ENCODE results near the gene GFOD2.

Gene GFOD2

GRCh38 chr16:67666032-67666551, 53.0 kb downstream of the GFOD2 start:
- Histone ChIP-seq H3K9ac (ENCODE audit: low read depth, low read length) (peak overlapping the region; percentile 79), H3K36me3 (ENCODE audit: insufficient read depth, low read length) (no peaks in the 10 kb centered on the region), H3K4me1 (ENCODE audit: insufficient read depth, low read length) (no peaks in the 10 kb centered on the region; the same call in 1 of the 2 replicates), H3K9me3 (ENCODE audit: control insufficient read depth, insufficient read depth, low read length) (no peaks in the 10 kb centered on the region)

DNA sequence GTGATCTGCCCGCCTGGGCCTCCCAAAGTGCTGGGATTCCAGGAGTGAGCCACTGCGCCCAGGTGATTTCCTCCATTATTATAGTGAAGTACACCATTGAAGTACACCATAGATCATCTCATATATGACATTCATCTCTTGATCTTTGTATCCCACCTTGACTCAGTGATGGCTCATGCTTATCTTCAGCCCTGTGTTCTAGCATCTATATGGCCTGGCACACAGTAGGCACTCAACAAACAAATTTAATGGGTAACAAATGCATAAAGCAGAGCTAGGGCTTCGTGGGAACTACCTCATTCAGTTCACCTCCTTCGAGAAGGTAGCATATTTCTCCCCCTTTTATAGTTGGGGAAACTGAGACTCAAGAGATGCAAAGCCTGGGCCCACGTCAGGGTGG, 53.5 kb downstream of the GFOD2 start:
- H3K9ac ChIP-seq (ENCODE audit: low read depth, low read length): peak overlapping the region; percentile 79
- H3K36me3 ChIP-seq (ENCODE audit: insufficient read depth, low read length): no peaks in the 10 kb centered on the region
- no peaks in the 10 kb centered on the region for H3K9me3 ChIP-seq (ENCODE audit: control insufficient read depth, insufficient read depth, low read length)
- H3K4me1 ChIP-seq (ENCODE audit: insufficient read depth, low read length): no peaks in the 10 kb centered on the region; the same call in 1 of the 2 replicates

- no peaks in the 10 kb centered on the region for H3K9me3 ChIP-seq (ENCODE audit: control insufficient read depth, insufficient read depth, low read length)
- no peak overlapping the region for H3K9ac ChIP-seq (ENCODE audit: low read depth, low read length)
- H3K36me3 ChIP-seq (ENCODE audit: insufficient read depth, low read length): no peaks in the 10 kb centered on the region
- H3K4me1 ChIP-seq (ENCODE audit: insufficient read depth, low read length): no peaks in the 10 kb centered on the region; the same call in 1 of the 2 replicates
These were observed 54.2 kb downstream of the GFOD2 start for GRCh38 chr16:67664871-67665270.

GRCh38 chr16:67664258-67664657, 54.9 kb downstream of the GFOD2 start:
- no peaks in the 10 kb centered on the region; the same call in 1 of the 2 replicates for H3K4me1 ChIP-seq (ENCODE audit: insufficient read depth, low read length)
- H3K9ac ChIP-seq (ENCODE audit: low read depth, low read length): no peak overlapping the region
- no peaks in the 10 kb centered on the region for H3K36me3 ChIP-seq (ENCODE audit: insufficient read depth, low read length)
- no peaks in the 10 kb centered on the region for H3K9me3 ChIP-seq (ENCODE audit: control insufficient read depth, insufficient read depth, low read length)

DNA sequence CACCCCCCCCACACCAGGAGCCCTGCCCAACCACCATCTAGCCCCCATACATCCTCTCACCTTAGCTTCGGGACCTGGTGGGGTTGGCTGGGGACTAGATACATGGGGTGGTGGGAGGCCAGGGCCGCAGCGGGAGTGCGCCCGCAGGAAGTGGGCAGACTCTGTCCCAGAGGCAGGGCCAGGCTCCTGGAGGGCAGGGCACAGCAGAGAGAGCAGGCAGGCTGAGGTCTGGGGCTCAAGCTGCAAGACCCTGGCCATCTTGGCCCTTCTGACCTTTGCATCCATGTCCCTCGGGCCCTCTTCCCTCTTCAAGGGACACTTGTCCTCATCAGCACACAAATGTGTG, 55.3 kb downstream of the GFOD2 start:
- Histone ChIP-seq H3K9me3 (ENCODE audit: control insufficient read depth, insufficient read depth, low read length) (no peaks in the 10 kb centered on the region), H3K4me1 (ENCODE audit: insufficient read depth, low read length) (no peaks in the 10 kb centered on the region; the same call in 1 of the 2 replicates)

DNA sequence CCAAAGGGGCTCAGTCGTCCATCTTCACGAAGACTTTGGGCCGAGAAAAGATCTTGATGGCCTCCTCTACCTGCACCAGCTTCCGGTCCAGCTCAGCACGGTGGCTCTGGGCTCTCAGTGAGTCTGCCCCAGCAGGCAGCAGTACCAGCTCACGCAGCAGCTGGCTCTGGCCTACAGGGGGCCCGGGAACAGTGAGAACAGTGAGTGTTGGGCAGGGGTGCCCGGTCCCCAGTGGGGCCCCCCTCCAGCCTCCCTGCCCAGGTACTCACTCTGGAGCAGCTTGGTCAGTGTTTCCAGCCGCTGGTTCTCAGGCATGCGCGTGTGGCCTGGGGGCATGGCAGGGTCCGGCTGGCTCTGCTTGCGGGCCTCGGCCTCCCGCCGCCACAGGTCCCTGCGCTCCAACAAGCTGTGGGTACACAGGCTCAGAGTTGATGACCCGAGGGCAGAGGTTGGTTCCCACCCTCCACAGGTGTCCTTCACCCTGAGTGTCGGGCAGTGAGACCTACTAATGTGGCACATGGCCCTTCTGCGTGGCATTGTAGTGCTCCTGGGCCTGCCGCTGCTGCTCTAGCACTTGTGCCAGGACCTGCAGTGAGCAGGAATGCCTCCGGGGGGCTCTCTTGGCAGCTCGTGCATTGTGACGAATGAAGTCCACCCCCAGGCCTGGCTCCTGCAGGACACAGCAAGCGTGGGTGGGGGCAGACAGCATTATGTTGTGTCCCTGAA, 55.8 kb downstream of the GFOD2 start:
- H3K4me1 ChIP-seq (ENCODE audit: insufficient read depth, low read length): no peaks in the 10 kb centered on the region; the same call in 1 of the 2 replicates
- H3K36me3 ChIP-seq (ENCODE audit: insufficient read depth, low read length): no peaks in the 10 kb centered on the region
- no peaks in the 10 kb centered on the region for H3K9me3 ChIP-seq (ENCODE audit: control insufficient read depth, insufficient read depth, low read length)
- H3K9ac ChIP-seq (ENCODE audit: low read depth, low read length): no peak overlapping the region

More for the DNA sequence above, 55.3 kb downstream of the GFOD2 start:
- H3K9ac ChIP-seq (ENCODE audit: low read depth, low read length): no peak overlapping the region
- no peaks in the 10 kb centered on the region for H3K36me3 ChIP-seq (ENCODE audit: insufficient read depth, low read length)

DNA sequence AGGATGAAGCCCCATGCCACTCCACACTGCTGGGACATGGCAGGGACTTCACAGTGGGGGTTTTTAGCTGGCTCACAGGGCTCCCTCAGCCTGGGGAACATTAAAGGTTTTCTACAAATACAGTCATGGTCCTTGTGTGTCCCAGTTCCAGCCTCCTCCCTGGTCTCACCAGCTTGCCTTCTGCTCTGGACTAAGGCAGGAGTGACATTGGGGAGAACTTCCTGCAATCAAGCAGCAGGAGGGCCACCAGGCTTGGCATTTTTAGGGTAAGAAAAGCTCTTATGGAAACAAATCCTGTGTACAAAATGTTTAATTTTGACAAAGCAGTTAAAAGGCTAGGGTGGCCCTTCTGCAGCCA, 56.5 kb downstream of the GFOD2 start:
- Histone ChIP-seq H3K36me3 (ENCODE audit: insufficient read depth, low read length) (no peaks in the 10 kb centered on the region), H3K9ac (ENCODE audit: low read depth, low read length) (no peak overlapping the region), H3K9me3 (ENCODE audit: control insufficient read depth, insufficient read depth, low read length) (no peaks in the 10 kb centered on the region), H3K4me1 (ENCODE audit: insufficient read depth, low read length) (no peaks in the 10 kb centered on the region; the same call in 1 of the 2 replicates)

GRCh38 chr16:67661886-67662652, 57.0 kb downstream of the GFOD2 start:
- Histone ChIP-seq H3K36me3 (ENCODE audit: insufficient read depth, low read length) (no peaks in the 10 kb centered on the region), H3K9me3 (ENCODE audit: control insufficient read depth, insufficient read depth, low read length) (no peaks in the 10 kb centered on the region), H3K4me1 (ENCODE audit: insufficient read depth, low read length) (no peaks in the 10 kb centered on the region), H3K9ac (ENCODE audit: low read depth, low read length) (no peak overlapping the region)

- peak overlapping the region; percentile 81 for H3K9ac ChIP-seq (ENCODE audit: low read depth, low read length)
- H3K9me3 ChIP-seq (ENCODE audit: control insufficient read depth, insufficient read depth, low read length): no peaks in the 10 kb centered on the region
- no peaks in the 10 kb centered on the region for H3K4me1 ChIP-seq (ENCODE audit: insufficient read depth, low read length)
- no peaks in the 10 kb centered on the region for H3K36me3 ChIP-seq (ENCODE audit: insufficient read depth, low read length)
These were observed 57.9 kb downstream of the GFOD2 start for GRCh38 chr16:67661101-67661761.

GRCh38 chr16:67660564-67661028, 58.5 kb downstream of the GFOD2 start, which contains the start of gene PARD6A:
TSS of gene PARD6A (plus strand) at chr16:67660960. CDS start at chr16:67661039, 79 bp downstream.
- Histone ChIP-seq H3K4me1 (ENCODE audit: insufficient read depth, low read length) (no peaks in the 10 kb centered on the region), H3K9ac (ENCODE audit: low read depth, low read length) (peak within 1 kb of the TSS; percentile 81), H3K36me3 (ENCODE audit: insufficient read depth, low read length) (no peaks in the 10 kb centered on the region), H3K9me3 (ENCODE audit: control insufficient read depth, insufficient read depth, low read length) (no peaks in the 10 kb centered on the region)

- H3K36me3 ChIP-seq (ENCODE audit: insufficient read depth, low read length): no peaks in the 10 kb centered on the region
- H3K9me3 ChIP-seq (ENCODE audit: control insufficient read depth, insufficient read depth, low read length): no peaks in the 10 kb centered on the region
- no peaks in the 10 kb centered on the region for H3K4me1 ChIP-seq (ENCODE audit: insufficient read depth, low read length)
- peak within 1 kb of the TSS; percentile 81 for H3K9ac ChIP-seq (ENCODE audit: low read depth, low read length)
These were observed 59.2 kb downstream of the GFOD2 start, which contains the start of gene ACD for GRCh38 chr16:67659675-67660563. TSS of gene ACD (minus strand) at chr16:67660260. CDS start at chr16:67660220, 40 bp downstream.

DNA sequence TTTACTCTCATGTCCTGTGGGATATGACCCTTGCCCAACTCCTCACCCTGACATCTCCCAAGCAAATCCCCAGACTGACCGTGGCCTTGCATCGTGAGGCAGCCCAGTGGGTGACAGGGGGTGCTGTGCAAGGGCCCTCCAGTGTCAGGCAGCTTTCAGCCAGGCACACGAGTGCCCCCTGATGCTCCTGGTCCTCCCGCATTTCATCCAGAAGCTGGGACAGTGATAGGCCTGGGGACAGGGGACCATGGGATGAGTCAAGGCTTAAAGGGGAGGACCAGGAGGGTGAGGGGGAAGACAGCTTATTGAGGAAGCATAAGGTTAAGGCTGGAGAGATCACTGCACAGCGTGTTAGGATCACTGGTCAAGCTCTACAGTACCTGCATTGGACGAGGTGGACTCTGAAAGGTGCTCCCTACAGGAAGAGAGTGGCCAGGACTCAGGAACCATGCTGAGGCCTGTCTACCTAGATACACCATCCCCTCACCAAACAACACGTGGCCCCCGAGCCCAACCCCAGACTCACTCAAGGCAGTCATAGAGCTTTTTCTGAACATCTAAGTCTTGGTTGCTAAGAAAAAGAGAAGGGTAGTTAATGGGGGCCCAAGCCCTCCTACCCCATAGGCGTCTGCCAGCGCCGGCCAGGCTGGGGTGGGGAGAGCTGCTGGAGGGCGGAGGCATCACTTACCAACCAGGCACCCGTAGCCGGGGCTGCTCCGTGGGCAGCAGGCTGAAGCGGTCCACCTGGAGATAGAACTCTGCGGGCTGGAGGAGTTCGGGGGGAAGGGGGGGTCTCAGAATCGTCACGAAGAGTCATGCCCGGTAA, 60.1 kb downstream of the GFOD2 start:
- H3K36me3 ChIP-seq (ENCODE audit: insufficient read depth, low read length): no peaks in the 10 kb centered on the region
- no peaks in the 10 kb centered on the region for H3K4me1 ChIP-seq (ENCODE audit: insufficient read depth, low read length)
- H3K9ac ChIP-seq (ENCODE audit: low read depth, low read length): peak overlapping the region; percentile 81; the same call in 1 of the 2 replicates
- H3K9me3 ChIP-seq (ENCODE audit: control insufficient read depth, insufficient read depth, low read length): no peaks in the 10 kb centered on the region

Measured in ES-I3 (cell line).